CD4-positive, alpha-beta T cell treated with Interleukin-4 for 4 hours (primary cell): ENCODE measurements around the gene SYNPR.

Source experiments
- DNase-seq: peaks from one replicate; pipeline ENCODE4 v3.0.0-alpha.2; 2020

Gene SYNPR

DNA sequence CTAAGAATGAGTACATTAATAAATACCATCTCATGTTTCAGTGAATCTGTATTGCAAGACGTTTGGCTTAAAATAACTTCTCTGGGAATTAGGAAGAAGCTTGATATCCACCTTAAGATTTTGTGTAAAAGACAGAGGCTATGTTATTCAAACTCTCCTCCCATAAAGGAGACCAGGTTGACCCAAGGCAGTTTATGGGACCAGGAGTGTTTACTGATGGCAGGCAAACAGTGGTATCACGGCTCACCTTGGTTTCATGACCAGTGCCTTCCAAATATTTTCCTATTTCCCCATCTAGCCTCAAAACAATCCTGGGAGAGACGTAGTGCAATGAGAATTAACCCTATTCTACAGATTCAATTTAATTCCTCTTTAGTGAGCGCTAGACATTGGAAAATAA, 284.2 kb downstream of the SYNPR start:
- DNase-seq, result no peak

GRCh38 chr3:63563572-63563971, 285.5 kb downstream of the SYNPR start:
- DNase-seq, result no peak

- no peak for DNase-seq
Measured at GRCh38 chr3:63565220-63565619, 287.1 kb downstream of the SYNPR start.

DNA sequence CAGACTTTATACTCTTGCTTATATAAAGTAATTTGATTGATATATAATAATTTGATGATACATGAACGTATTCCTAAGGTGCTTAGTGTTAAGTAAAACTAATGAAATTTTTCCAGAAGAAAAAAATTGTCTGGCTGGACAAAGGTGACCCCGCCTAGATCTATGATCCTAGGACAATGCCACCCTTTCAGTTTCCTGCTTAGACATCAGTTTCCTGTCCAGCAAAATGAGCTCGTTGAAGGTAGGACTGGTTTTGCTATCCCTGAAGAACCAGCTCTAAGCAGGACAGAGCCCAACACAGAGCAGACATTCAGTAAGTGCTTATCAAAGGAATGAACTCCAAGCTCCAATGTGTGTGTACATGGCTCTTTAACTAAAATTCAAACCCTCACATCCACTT, 293.6 kb downstream of the SYNPR start:
- no peak for DNase-seq

- DNase-seq, result no peak
Measured at GRCh38 chr3:63576846-63577245, 298.7 kb downstream of the SYNPR start.

GRCh38 chr3:63578858-63579257, 300.8 kb downstream of the SYNPR start:
- DNase-seq, result no peak

GRCh38 chr3:63580151-63580550, 302.0 kb downstream of the SYNPR start:
- no peak for DNase-seq

DNA sequence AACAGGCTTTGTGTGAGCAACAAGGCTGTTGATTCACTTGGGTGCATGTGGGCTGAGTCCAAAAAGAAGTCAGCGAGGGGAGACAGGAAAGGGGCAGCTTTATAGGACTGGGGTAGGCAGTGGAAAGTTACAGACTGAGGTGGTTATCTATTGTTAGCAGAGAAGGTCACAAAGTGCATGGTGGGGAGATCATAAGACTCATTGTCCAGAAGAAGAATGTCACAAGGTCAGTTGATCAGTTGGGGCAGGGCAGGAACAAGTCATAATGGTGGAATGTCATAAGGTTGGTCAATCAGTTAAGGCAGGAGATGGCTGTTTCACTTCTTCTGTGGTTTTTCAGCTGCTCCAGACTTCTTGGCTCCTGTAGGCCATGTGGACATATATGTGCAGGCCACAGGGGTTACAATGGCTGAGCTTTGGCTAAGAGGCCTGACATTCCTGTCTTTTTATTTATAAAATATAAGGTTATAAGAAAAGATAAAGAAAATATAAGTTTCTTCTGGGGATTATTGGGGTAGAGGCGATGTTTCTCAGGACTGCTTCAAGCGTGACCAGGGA, 304.9 kb downstream of the SYNPR start:
- no peak for DNase-seq

DNA sequence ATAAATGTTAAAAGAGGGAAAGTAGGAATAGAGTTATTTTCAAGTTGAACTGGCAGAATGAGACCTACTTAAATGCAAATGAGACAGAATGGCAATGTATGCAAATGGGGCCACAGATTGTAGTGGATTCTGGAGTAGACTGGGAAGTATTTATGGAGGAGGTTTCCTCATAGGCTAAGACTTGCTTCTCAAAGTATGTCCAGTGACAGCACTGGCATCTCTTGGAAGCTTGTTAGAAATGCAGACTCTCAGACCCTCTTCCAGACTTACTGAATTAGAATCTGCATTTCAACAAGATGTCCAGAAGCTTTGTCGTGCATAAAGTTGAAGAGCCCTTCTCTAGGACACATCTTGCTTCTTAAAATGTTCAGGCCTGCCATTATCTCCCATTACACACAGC, 306.6 kb downstream of the SYNPR start:
- DNase-seq, result no peak

DNA sequence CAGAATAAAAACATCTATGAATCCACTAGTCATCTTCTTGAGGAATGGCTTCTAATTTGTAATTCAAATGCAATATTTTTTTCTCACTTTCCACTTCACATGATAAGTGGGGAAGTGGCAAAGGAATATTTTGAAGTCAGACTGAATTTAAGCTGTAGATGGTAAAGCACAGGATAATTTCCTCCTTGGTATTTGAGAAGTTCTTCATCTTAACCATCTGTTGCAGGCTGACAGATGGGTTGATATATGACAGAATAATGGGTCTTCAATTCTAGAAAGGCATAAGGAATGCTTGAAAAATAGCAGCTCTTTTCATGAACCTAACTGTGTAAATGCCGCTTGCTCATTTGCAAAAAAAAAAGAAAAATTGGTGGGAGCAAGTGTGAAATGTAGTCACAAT, 307.8 kb downstream of the SYNPR start:
- no peak for DNase-seq

- no peak for DNase-seq
Measured at GRCh38 chr3:63588895-63589294, 310.8 kb downstream of the SYNPR start.

GRCh38 chr3:63593779-63594178, 315.7 kb downstream of the SYNPR start:
- no peak for DNase-seq

GRCh38 chr3:63595221-63595620, 317.1 kb downstream of the SYNPR start:
- no peak for DNase-seq

DNA sequence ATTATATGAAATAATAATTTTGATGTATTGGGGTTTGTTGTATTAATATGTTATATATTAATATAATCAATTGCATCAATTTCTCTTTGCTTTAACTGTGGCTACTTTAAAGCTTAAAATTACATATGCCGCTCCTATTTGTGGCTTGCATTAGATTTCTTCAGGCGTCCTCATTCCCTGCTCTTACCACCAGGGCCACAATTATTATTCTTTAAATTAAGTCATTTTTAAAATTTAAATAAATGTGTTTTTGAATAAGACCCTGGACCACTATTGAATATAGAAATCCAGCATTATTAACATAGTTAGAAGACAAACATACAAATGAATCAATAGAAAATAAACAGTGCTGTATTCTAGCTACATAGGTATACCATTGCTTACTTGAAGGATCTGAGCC, 318.9 kb downstream of the SYNPR start:
- DNase-seq, result no peak

DNA sequence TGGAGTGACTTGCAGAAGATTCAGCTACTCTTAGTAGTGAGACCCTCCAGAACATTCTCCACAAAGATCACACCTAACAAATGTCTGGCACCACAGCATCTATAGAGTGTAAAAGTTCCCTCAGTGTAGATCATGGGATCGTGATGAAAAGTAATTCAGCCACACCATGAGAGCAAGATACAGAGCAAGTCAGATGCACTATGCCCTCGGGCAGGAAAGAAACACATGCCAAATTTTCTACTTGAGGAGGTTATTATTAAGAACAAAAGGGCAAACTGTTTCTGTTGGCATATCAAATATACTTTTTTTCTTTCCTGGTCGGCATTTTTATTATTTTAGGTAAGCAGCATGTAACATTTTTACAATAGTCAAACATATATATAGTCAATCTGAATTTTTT, 329.6 kb downstream of the SYNPR start:
- no peak for DNase-seq

GRCh38 chr3:63609408-63609807, 331.3 kb downstream of the SYNPR start:
- DNase-seq, result no peak

DNA sequence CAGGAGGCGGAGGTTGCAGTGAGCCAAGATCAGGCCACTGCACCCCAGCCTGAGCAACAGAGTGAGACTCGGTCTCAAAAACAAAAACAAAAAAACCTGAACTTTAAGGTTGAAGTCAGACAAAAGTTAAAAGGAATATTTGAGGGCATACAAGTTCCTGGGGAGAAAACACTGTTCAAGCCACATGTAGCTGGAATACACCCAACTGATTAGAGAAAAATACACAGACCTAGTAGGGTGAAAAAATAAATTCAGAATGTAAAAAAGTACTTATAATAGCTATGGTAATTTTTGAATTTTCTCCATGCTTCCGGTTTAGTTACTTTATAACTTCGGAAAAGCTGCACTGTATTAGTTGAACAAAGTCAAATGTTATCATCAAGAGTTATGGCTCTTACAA, 331.7 kb downstream of the SYNPR start:
- no peak for DNase-seq

GRCh38 chr3:63611382-63611781, 333.3 kb downstream of the SYNPR start:
- no peak for DNase-seq

DNA sequence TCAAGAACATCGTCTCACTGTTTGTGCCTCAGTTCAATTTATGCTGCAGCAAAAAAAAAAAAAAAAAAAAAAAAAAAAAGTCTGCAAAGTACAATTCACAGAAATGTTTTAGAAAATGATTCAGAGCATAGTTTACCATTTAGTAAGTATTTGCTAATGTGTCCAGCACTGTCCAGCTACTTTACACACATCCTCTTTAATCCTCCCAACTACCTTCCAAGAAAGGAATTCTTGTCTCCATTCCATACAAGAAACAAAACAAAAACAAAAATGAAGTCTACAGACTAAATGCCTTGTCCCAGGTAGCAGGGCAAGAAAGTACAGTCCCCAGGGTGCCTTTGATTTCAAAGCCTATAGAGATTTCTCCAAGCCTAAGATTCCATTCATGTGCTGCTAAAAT, 335.5 kb downstream of the SYNPR start:
- no peak for DNase-seq

- DNase-seq, result no peak
Measured at GRCh38 chr3:63617391-63617790, 339.3 kb downstream of the SYNPR start.

- no peak for DNase-seq
Measured at GRCh38 chr3:63624941-63625560, 346.9 kb downstream of the SYNPR start.

DNA sequence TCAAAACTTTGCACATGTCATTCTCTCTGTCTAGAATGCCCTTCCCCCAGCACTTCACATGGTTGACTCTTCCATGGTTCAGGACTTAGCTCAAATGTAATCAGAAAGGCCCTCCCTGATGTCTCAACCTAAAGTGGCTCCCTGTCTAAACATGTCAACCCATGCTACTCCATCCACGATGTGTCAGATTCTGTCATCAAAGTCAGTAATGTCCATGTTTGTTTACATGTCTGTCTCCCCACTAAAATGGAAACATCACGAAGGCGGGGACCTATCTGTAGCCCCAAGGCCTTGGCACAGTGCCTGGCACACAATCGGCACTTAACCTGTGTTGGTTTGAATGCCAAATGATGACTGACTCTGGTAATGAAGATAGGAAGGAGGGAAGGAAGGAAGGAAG, 353.6 kb downstream of the SYNPR start:
- DNase-seq, result no peak

- no peak for DNase-seq
Measured at GRCh38 chr3:63635186-63635585, 357.1 kb downstream of the SYNPR start.

- no peak for DNase-seq
Measured at GRCh38 chr3:63639806-63640205, 361.7 kb downstream of the SYNPR start.

DNA sequence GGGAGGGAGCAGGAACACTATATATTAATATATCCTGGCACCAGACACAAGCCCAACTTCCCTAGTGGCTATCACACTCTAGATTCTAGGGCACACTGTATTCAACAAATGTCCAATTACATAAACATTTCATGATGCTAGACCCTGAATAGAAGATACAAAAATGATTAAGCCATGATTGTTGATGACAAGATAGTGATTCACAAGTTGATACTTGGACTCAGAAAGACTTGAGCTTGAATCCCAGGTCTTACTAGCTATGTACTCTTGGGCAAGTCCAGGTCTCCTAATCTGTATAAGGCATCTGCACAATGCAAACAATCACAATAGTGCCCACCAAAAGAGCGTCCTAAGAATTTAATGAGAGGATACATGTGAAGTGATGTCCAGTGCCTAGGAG, 364.4 kb downstream of the SYNPR start:
- DNase-seq, result no peak
